IgD-negative memory B cell (primary cell): Measurements from ENCODE around the gene GFOD1. TPM values are rescaled to one million over a fixed set of nuclear protein-coding genes. Genes with fewer than 3 reads are reported as not detected.

ENCODE experiments used
- H3K27ac Mint-ChIP-seq, 3 donors: one replicate each; pipeline ENCODE4 v1.8.0; 2020 to 2022; ENCODE audit warnings: mild to moderate bottlenecking in 3 of 3, mixed read lengths in 3 of 3, moderate library complexity in 1 of 3
- H3K27me3 Mint-ChIP-seq: one replicate; pipeline ENCODE4 v1.8.0; 2021; ENCODE audit warnings: mixed read lengths
- H3K36me3 Mint-ChIP-seq: one replicate; pipeline ENCODE4 v1.8.0; 2020; ENCODE audit warnings: mild to moderate bottlenecking, mixed read lengths
- H3K4me1 Mint-ChIP-seq, 3 donors: one replicate each; pipeline ENCODE4 v1.8.0; 2020 to 2022; ENCODE audit warnings: mixed read lengths in 3 of 3, mild to moderate bottlenecking in 1 of 3
- H3K4me3 Mint-ChIP-seq, 4 donors: one replicate each; pipeline ENCODE4 v1.8.0; 2020 to 2022; ENCODE audit warnings: mild to moderate bottlenecking in 4 of 4, mixed read lengths in 4 of 4, moderate library complexity in 3 of 4
- H3K9me3 Mint-ChIP-seq, 3 donors: one replicate each; pipeline ENCODE4 v1.8.0; 2020 to 2021; ENCODE audit warnings: mixed read lengths in 3 of 3, mild to moderate bottlenecking in 1 of 3
- polyA plus RNA-seq: library from polyadenylated mRNA; unstranded; fragments of 300-500 nt; fragmentation: Illumina TruSeq; gene quantifications from one replicate; pipeline ENCODE4 v1.2.3, GENCODE V29; 2021

GFOD1 gene
- polyA plus RNA-seq, 1 donor from 2014 or later, result 10.9 TPM

- H3K27me3 Mint-ChIP-seq, result no peaks in the 10 kb centered on the region
- peak overlapping the region in 1 of 3 donors; percentile 61 for H3K27ac Mint-ChIP-seq
- H3K4me1 Mint-ChIP-seq, result peaks cover 20 to 34% (median 29%) of the 10 kb centered on the region in 3 donors
- peaks cover 5% of the 10 kb centered on the region for H3K36me3 Mint-ChIP-seq
- no peaks in the 10 kb centered on the region for H3K9me3 Mint-ChIP-seq
- peak overlapping the region in 1 of 4 donors; percentile 16 for H3K4me3 Mint-ChIP-seq
Measured at GRCh38 chr6:13367396-13367795, 120.0 kb downstream of the GFOD1 start.

DNA sequence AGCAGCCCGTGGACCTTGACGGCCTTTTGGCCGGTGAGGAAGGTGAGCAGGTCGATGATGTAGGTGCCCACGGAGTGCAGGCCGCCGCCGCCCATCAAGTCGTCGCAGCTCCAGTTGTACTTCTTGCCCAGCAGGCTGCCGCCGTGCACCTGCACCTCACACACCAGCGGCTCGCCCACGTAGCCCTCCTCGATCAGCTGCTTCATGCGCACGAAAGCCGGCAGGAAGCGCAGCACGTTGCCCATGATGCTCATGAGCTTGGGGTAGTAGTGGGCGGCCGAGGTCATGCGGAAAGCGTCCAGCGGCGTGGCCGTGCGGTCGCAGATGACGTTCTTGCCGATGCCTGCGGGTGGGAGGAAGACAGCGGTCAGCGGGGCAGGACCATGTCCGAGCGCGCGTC lies 122.1 kb downstream of the GFOD1 start:
- H3K27ac Mint-ChIP-seq, result peak overlapping the region in 1 of 3 donors; percentile 82
- H3K4me3 Mint-ChIP-seq, result peak overlapping the region in 1 of 4 donors; percentile 17
- H3K27me3 Mint-ChIP-seq, result no peaks in the 10 kb centered on the region
- peaks cover 27 to 43% (median 38%) of the 10 kb centered on the region in 3 donors for H3K4me1 Mint-ChIP-seq
- H3K36me3 Mint-ChIP-seq, result peaks cover 5% of the 10 kb centered on the region
- no peaks in the 10 kb centered on the region for H3K9me3 Mint-ChIP-seq

GRCh38 chr6:13364842-13365241 lies 122.6 kb downstream of the GFOD1 start:
- H3K9me3 Mint-ChIP-seq, result no peaks in the 10 kb centered on the region
- no peaks in the 10 kb centered on the region for H3K27me3 Mint-ChIP-seq
- H3K27ac Mint-ChIP-seq, result no peak overlapping the region
- H3K4me3 Mint-ChIP-seq, result no peak overlapping the region
- H3K36me3 Mint-ChIP-seq, result peaks cover 5% of the 10 kb centered on the region
- H3K4me1 Mint-ChIP-seq, result peaks cover 31 to 47% (median 43%) of the 10 kb centered on the region in 3 donors

DNA sequence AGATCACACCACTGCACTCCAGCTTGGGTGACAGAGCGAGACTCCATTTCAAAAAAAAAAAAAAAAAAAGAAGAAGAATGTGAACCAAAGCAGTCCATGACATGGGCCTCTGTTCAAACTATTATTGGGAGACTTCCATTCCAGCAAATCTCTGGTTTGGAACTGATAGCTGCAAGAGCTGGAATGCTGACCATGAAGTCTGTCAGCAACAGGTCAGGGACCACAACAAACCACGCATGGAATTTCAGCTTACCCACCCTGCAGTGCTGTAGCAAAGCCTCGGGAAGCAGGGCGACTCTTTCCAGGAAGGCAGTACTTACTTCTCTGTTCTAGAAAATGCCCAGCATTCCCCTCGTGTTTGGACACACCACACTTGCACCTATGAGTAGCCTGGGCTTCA lies 125.0 kb downstream of the GFOD1 start:
- Mint-ChIP-seq H3K9me3 (no peaks in the 10 kb centered on the region), H3K27me3 (no peaks in the 10 kb centered on the region), H3K27ac (no peak overlapping the region), H3K4me1 (peaks cover 33 to 42% (median 38%) of the 10 kb centered on the region in 3 donors), H3K4me3 (no peak overlapping the region), H3K36me3 (peaks cover 3% of the 10 kb centered on the region)

DNA sequence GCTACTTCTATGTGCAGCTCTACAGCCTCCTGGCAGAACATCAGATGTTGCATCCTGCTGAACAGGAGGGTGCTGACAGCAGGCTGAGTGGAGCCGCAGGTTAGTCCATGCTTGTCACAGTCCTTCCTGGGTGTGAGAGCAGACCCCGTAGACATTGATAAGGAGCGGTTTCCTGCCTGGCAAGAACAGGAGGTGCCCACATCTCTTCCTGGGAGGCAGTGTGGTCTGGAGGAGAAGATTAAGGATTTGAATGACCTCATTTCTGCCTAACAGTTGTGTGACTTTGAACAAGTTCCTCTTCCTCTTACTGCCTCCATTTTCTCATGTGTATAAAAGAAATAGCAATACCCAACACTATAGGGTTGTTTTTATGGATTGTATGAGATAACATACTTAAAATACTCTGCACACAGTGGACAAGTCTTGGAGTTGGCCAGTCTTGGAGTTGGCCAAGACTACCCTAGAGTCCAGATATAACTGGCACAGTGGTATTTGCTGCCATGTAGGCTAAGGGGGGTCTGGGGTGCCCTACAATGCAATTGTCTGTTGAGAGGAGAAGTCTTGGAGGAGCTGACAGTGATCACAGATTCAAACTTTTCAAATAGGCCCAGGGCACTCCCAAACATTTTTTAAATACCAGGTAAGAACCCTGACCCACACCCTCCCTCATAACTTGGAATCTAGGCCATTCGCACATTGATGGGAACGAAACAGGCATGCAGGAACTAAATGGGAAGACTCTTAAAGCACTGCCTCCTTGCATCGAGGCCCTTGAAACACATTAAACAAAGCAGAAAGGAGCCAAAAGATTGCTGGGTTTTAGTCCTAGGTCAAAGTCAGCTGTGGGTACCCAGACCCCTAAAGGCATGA lies 126.5 kb downstream of the GFOD1 start:
- peaks cover 3% of the 10 kb centered on the region for H3K36me3 Mint-ChIP-seq
- H3K27me3 Mint-ChIP-seq, result no peaks in the 10 kb centered on the region
- no peak overlapping the region for H3K27ac Mint-ChIP-seq
- no peaks in the 10 kb centered on the region for H3K9me3 Mint-ChIP-seq
- H3K4me1 Mint-ChIP-seq, result peaks cover 42 to 55% (median 50%) of the 10 kb centered on the region in 3 donors
- H3K4me3 Mint-ChIP-seq, result peak overlapping the region in 2 of 4 donors; percentile 76 to 77

- no peak overlapping the region for H3K27ac Mint-ChIP-seq
- peaks cover 2% of the 10 kb centered on the region for H3K27me3 Mint-ChIP-seq
Measured at GRCh38 chr6:13359287-13359686, 128.1 kb downstream of the GFOD1 start.

GRCh38 chr6:13358511-13358910 lies 128.9 kb downstream of the GFOD1 start:
- Mint-ChIP-seq H3K27ac (peak overlapping the region in 1 of 3 donors; percentile 54), H3K4me1 (peaks cover 55 to 67% (median 63%) of the 10 kb centered on the region in 3 donors), H3K9me3 (no peaks in the 10 kb centered on the region), H3K4me3 (no peak overlapping the region), H3K27me3 (peaks cover 2% of the 10 kb centered on the region), H3K36me3 (no peaks in the 10 kb centered on the region)

More at GRCh38 chr6:13359287-13359686, 128.1 kb downstream of the GFOD1 start:
- Mint-ChIP-seq H3K4me1 (peaks cover 57 to 67% (median 64%) of the 10 kb centered on the region in 3 donors), H3K9me3 (no peaks in the 10 kb centered on the region), H3K4me3 (no peak overlapping the region), H3K36me3 (no peaks in the 10 kb centered on the region)

DNA sequence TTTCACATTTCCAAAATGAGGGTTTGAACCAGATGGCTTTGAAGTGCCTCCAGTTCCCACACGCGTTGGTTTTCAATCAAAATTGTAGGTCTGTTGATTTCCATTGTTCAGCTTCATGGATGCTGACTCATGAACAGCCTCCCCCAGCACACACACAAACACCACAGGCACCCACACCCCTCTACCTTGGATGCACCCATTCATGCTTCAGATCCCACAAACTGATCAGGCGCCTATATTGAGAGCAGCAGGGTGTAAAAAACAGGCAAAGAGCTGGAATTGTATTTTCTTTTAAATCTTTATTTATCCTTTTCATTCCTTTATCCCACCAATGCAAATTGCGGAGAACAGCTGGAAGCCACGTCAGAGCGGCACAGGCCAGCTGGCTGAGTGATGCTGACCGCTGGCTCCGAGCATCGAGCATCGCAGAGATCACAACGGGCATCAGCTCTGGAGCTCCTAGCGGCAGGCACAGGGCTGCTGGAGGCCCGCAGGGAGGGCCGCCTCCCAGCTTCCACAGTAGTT lies 129.8 kb downstream of the GFOD1 start:
- H3K4me3 Mint-ChIP-seq, result peak overlapping the region in 2 of 4 donors; percentile 66 to 92
- no peaks in the 10 kb centered on the region for H3K36me3 Mint-ChIP-seq
- H3K4me1 Mint-ChIP-seq, result peaks cover 51 to 69% (median 64%) of the 10 kb centered on the region in 3 donors
- H3K9me3 Mint-ChIP-seq, result no peaks in the 10 kb centered on the region
- H3K27me3 Mint-ChIP-seq, result peaks cover 2% of the 10 kb centered on the region
- peak overlapping the region; percentile 76 to 93 (median 80) for H3K27ac Mint-ChIP-seq

- peak overlapping the region; percentile 93 to 98 (median 94) for H3K27ac Mint-ChIP-seq
- no peaks in the 10 kb centered on the region for H3K9me3 Mint-ChIP-seq
- H3K4me3 Mint-ChIP-seq, result peak overlapping the region; percentile 78 to 92 (median 86)
- H3K4me1 Mint-ChIP-seq, result peaks cover 51 to 69% (median 64%) of the 10 kb centered on the region in 3 donors
- H3K27me3 Mint-ChIP-seq, result peaks cover 2% of the 10 kb centered on the region
- H3K36me3 Mint-ChIP-seq, result no peaks in the 10 kb centered on the region
Measured at GRCh38 chr6:13355999-13356785, 131.2 kb downstream of the GFOD1 start.

DNA sequence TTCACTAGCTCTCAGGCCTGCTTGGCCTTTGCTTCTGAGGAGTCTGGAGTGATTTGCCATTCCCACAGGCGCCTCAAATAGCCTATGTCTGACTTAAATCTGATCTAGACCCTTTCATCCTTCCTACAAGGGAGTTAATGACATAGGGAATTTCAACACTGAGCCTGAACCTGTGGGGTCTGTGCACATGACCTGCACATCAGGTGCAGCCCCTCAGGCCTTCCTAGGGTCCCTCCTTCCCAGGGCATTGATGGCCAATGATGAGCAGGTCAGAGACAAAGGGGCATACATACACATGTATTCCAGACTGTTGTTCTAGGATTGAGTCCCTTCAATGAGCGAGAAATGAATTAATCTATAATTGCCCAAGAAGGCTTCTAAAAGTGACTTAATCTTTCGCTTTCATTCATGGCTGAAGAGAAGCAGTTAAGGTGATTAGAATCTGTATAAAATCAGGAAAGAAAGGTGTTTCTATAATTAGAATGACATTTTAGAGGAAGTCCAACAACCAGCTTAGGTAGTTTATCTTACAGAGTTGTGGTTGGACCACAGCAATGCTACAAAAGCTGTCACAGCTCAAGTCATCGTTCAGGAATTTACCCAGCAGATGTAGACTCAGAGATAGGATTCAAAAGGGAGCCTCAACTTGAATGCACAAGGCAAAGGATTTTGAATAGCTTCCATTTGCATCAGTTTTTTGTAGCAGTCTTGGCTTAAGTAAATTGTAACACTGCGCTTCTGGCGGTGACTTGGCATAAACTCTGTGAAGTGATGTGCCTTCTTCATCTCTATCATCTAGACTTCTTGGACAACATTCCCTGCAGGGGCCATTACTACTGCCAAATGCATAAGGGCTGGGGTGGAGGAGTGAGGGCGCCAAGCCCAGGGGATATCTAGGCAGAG lies 132.1 kb downstream of the GFOD1 start:
- H3K9me3 Mint-ChIP-seq, result no peaks in the 10 kb centered on the region
- H3K4me3 Mint-ChIP-seq, result peak overlapping the region; percentile 78 to 92 (median 86)
- H3K27me3 Mint-ChIP-seq, result peaks cover 2% of the 10 kb centered on the region
- peak overlapping the region; percentile 93 to 98 (median 94) for H3K27ac Mint-ChIP-seq
- peaks cover 42 to 64% (median 61%) of the 10 kb centered on the region in 3 donors for H3K4me1 Mint-ChIP-seq
- H3K36me3 Mint-ChIP-seq, result no peaks in the 10 kb centered on the region

DNA sequence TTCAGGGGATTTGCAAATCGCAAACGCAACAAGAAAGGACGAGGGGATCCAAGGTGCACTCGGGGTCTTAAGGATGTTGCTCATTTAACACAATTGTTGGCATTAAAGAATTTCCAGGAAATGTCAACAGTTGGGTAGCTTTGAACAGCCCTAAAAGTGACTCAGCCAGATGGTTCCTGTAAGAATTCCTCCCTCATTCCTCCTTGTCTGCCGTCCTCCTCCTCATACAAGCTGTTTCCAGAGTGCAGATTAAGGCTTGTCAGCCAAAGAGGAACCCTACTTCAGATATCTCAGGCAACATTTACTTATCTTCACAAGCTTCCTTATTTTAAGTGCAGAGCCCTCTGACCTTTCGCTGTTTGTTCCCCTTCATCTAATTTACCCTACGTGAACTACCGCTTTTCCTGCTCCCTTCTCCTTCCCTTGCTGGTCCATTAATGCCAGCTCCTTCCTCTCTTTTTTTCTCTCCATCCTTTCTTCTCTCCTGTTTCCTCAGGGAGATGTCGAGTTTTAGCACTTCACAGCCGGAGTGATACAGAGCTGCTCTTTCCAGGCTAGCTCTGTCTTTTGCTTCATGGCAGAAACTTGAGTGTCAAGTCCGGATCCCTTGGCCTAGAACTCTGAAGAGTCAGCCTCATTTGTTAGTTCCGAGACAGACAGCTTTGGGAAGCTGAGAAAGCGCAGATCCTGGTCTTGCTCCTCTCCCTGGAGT lies 132.9 kb downstream of the GFOD1 start:
- Mint-ChIP-seq H3K27ac (peak overlapping the region; percentile 93 to 98 (median 94)), H3K36me3 (no peaks in the 10 kb centered on the region), H3K27me3 (peaks cover 2% of the 10 kb centered on the region), H3K4me1 (peaks cover 38 to 59% (median 58%) of the 10 kb centered on the region in 3 donors), H3K9me3 (no peaks in the 10 kb centered on the region), H3K4me3 (peak overlapping the region; percentile 48 to 92 (median 74))

GRCh38 chr6:13352165-13352564 lies 135.2 kb downstream of the GFOD1 start:
- H3K36me3 Mint-ChIP-seq, result no peaks in the 10 kb centered on the region
- H3K4me1 Mint-ChIP-seq, result peaks cover 33 to 45% (median 43%) of the 10 kb centered on the region in 3 donors
- H3K27ac Mint-ChIP-seq, result no peak overlapping the region
- H3K4me3 Mint-ChIP-seq, result peak overlapping the region in 1 of 4 donors; percentile 45
- no peaks in the 10 kb centered on the region for H3K9me3 Mint-ChIP-seq
- H3K27me3 Mint-ChIP-seq, result peaks cover 2% of the 10 kb centered on the region

DNA sequence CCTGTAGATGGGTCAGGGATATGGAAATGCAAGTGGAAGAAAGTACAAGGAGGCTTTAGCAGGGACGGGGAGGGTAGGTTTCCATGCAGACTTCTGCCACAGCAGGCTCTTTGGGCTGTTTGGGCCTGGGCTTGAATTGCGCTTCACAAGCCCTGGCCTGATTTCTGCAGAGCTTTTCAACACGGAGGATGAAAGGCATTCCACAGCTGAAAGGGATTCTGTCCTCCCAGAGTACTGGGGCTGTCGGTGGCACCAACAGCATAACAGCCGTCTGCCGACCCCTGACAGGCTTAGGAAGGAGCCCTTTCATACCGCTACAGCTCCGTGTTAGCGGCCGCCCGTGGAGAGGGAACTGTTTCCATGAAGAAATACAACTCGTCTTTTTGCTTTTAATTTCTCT lies 136.1 kb downstream of the GFOD1 start:
- peaks cover 2% of the 10 kb centered on the region for H3K27me3 Mint-ChIP-seq
- no peak overlapping the region for H3K4me3 Mint-ChIP-seq
- H3K4me1 Mint-ChIP-seq, result peaks cover 26 to 37% (median 35%) of the 10 kb centered on the region in 3 donors
- no peak overlapping the region for H3K27ac Mint-ChIP-seq
- H3K36me3 Mint-ChIP-seq, result no peaks in the 10 kb centered on the region
- no peaks in the 10 kb centered on the region for H3K9me3 Mint-ChIP-seq
